Measurements from ENCODE around the gene PCSK9.
"Not testable (repeated sequence)": the region's sequence is repeated elsewhere in the genome, so short reads cannot be mapped to it uniquely, and the experiment has no call there.

Gene PCSK9

GRCh38 chr1:55081905-55082296, 42.6 kb downstream of the PCSK9 start:
- DNase-seq = no peak

- DNase-seq = no peak
These were observed 44.9 kb downstream of the PCSK9 start for GRCh38 chr1:55084257-55084656.

GRCh38 chr1:55087439-55087838, 48.1 kb downstream of the PCSK9 start:
- DNase-seq = no peak

GRCh38 chr1:55088413-55088812, 49.1 kb downstream of the PCSK9 start:
- no peak for DNase-seq

GRCh38 chr1:55089683-55090082, 50.3 kb downstream of the PCSK9 start:
- DNase-seq = no peak

- no peak for DNase-seq
These were observed 53.1 kb downstream of the PCSK9 start for GRCh38 chr1:55092475-55092874.

- DNase-seq = no peak
These were observed 55.7 kb downstream of the PCSK9 start for GRCh38 chr1:55095095-55095494.

- DNase-seq = no peak
These were observed 64.5 kb downstream of the PCSK9 start for GRCh38 chr1:55103891-55104290.

GRCh38 chr1:55107101-55107500, 67.8 kb downstream of the PCSK9 start:
- no peak for DNase-seq

- DNase-seq = not testable (repeated sequence)
These were observed 69.7 kb downstream of the PCSK9 start for GRCh38 chr1:55109005-55109404.
